NAMALWA (cell line): Measurements from ENCODE around the gene SFR1.
"Not testable (repeated sequence)": the region's sequence is repeated elsewhere in the genome, so short reads cannot be mapped to it uniquely, and the experiment has no call there.

Source experiments
- DNase-seq: peaks from one replicate; pipeline ENCODE4 v3.0.0-alpha.2; 2015; ENCODE audit warnings: low spot score

SFR1 gene

GRCh38 chr10:104109908-104110662, 11.9 kb upstream of the SFR1 start:
- DNase-seq, result no peak

- no peak for DNase-seq
These were observed 8.5 kb upstream of the SFR1 start for GRCh38 chr10:104113376-104113956.

- no peak for DNase-seq
These were observed 4.1 kb upstream of the SFR1 start for GRCh38 chr10:104117839-104118323.

GRCh38 chr10:104119996-104120395, 2.0 kb upstream of the SFR1 start:
- peak; percentile 13 for DNase-seq

GRCh38 chr10:104120512-104120902, 1.5 kb upstream of the SFR1 start:
- no peak for DNase-seq

- peak; percentile 86 for DNase-seq
These were observed 977 bp upstream of the SFR1 start for GRCh38 chr10:104120903-104121484.

GRCh38 chr10:104122225-104123107, 495 bp downstream of the SFR1 start:
- DNase-seq, result peak; percentile 20

- DNase-seq, result peak; percentile 57
These were observed 1.4 kb downstream of the SFR1 start for GRCh38 chr10:104123397-104123796.

- DNase-seq, result peak; percentile 66
These were observed 5.4 kb downstream of the SFR1 start for GRCh38 chr10:104127411-104127810.

- no peak for DNase-seq
These were observed 6.2 kb downstream of the SFR1 start for GRCh38 chr10:104128214-104128613.

GRCh38 chr10:104130041-104130440, 8.1 kb downstream of the SFR1 start:
- DNase-seq, result no peak

- DNase-seq, result no peak
These were observed 16.2 kb downstream of the SFR1 start for GRCh38 chr10:104138131-104138530.

GRCh38 chr10:104139221-104139620, 17.2 kb downstream of the SFR1 start:
- peak; percentile 65 for DNase-seq

GRCh38 chr10:104142081-104142480, 20.1 kb downstream of the SFR1 start:
- DNase-seq, result no peak

- peak; percentile 11 for DNase-seq
These were observed 21.9 kb downstream of the SFR1 start for GRCh38 chr10:104143829-104144228.

- DNase-seq, result no peak
These were observed 23.0 kb downstream of the SFR1 start for GRCh38 chr10:104144931-104145330.

GRCh38 chr10:104146882-104147281, 24.9 kb downstream of the SFR1 start:
- DNase-seq, result peak; percentile 8

GRCh38 chr10:104150139-104150538, 28.2 kb downstream of the SFR1 start:
- no peak for DNase-seq

- DNase-seq, result no peak
These were observed 29.8 kb downstream of the SFR1 start for GRCh38 chr10:104151737-104152136.

- DNase-seq, result no peak
These were observed 33.6 kb downstream of the SFR1 start for GRCh38 chr10:104155591-104155990.

GRCh38 chr10:104170610-104171254, 48.8 kb downstream of the SFR1 start:
- no peak for DNase-seq

GRCh38 chr10:104174136-104174535, 52.2 kb downstream of the SFR1 start:
- not testable (repeated sequence) for DNase-seq
